Measurements from ENCODE around the gene AMOTL2.
A peak's percentile ranks its signal among the peaks of the same experiment; 100 is the strongest.

Gene AMOTL2

GRCh38 chr3:134378818-134379217, 4.6 kb upstream of the AMOTL2 start:
- no peak for DNase-seq (ENCODE audit: low spot score)

GRCh38 chr3:134378384-134378783, 4.1 kb upstream of the AMOTL2 start:
- DNase-seq (ENCODE audit: low spot score), result peak; percentile 30

DNA sequence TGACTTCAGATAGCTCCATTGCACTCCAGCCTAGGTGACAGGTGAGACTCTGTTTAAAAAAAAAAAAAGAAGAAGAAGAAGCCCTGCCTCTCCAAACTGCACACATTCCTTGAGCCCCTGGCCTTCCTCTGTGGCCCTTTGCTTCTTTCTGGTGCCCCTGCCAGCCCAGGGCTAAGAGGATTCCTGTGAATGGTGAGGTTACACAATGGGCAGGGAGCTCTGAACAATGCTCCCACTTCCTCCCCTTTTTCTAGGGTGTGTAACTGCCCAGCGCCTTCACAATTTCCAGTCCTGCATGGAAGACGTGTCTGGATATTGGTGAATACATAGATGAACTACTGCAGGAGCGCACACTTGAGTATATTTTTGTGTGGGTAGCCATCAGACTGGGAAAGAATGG, 3.6 kb upstream of the AMOTL2 start:
- no peak for DNase-seq (ENCODE audit: low spot score)

GRCh38 chr3:134376786-134377426, 2.7 kb upstream of the AMOTL2 start:
- DNase-seq (ENCODE audit: low spot score), result peak; percentile 65

DNA sequence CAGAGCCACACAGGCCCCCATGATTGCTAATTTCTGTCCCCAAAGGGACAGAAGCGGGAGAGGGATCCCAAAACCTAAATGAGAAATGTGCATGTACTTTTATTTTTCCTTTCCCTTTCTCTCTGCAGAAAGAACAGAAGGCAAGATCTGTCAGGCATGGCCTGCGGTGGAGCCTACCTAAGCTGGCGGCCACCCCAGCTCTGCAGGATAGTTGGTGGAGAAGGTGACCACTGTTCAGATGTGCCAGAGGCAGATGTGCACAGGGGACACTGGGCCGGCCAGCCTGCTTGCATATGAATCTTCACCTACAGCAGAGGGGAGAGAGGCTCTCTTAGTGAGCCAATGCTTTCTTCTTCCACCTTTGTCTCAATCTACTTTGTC, 2.1 kb upstream of the AMOTL2 start:
- DNase-seq (ENCODE audit: low spot score), result no peak

DNA sequence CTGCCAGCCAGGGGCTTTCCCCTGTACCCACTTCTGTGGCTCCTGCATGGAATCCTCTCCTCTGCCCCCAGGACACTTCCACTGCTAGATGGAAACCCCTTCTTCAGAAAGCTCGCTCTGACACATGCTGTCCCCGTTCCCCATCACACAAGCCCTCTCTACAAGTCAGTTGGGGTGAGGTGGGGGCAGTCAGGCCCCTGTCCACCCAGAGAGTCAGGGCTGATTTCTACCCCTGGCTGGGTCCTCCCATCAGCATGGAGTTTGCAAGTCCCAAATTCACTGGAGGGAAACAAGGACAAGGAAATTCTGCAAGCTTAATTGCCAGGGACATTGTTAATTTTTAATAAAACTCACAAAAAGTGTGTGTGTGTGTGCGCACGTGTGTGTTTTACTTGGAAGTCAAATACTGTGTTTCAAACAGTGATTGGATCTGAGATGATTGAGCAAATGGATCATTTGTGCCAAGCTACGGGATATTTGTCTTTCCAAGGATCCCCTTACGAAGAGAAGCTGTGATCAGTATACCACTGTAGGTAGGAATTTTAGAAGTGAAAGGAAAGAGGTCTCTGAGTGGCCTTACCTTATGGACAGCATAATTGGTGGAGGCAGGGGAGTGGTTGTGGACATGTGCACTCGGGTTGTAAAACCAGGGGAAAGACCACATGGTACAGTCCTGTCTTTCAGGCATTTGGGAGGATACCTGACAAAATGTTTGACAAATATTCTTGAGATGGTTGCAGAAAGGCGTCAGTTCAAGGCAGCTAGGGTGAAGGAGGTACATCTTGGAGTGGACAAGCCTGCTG, 1.5 kb upstream of the AMOTL2 start:
- DNase-seq (ENCODE audit: low spot score), result no peak

DNA sequence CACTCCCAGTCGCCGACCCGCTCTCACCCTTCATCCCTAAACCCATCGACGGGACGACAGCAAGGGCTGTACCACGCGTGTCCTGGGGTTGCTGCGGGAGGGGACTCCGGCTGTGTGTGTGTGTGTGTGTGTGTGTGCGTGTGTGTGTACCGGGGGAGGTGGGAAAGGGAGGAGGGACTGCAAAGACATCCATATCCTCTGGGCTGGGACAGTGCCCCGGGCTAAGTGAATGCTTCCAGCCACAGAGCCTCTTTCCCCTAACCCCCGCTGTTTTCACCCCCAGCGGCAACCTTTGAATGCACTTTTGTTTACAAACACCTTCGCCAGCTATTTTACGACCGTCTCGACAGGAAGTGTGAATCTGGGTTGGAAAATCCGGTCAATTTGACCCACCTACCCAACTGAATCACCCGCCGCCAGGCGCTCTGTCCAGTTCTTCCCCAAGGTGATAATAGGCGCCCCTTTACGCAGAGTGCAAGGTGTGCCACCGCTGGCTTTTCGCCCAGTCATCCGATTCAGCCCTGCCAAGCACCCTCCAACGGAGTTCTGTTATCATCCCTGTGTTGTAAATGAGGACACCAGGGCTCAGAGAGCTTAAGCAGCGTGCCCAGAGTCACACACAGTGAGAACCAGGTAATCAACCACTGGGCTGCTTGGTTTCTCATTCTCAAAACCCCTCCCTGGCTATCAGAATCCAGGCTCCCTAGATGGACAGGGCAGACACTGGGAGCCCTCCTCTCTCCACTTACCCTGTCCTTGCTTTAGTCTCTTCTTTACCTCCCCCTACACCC, 739 bp upstream of the AMOTL2 start:
- peak; percentile 88 for DNase-seq (ENCODE audit: low spot score)

GRCh38 chr3:134373271-134374104, 759 bp downstream of the AMOTL2 start:
- peak; percentile 82 for DNase-seq (ENCODE audit: low spot score)

DNA sequence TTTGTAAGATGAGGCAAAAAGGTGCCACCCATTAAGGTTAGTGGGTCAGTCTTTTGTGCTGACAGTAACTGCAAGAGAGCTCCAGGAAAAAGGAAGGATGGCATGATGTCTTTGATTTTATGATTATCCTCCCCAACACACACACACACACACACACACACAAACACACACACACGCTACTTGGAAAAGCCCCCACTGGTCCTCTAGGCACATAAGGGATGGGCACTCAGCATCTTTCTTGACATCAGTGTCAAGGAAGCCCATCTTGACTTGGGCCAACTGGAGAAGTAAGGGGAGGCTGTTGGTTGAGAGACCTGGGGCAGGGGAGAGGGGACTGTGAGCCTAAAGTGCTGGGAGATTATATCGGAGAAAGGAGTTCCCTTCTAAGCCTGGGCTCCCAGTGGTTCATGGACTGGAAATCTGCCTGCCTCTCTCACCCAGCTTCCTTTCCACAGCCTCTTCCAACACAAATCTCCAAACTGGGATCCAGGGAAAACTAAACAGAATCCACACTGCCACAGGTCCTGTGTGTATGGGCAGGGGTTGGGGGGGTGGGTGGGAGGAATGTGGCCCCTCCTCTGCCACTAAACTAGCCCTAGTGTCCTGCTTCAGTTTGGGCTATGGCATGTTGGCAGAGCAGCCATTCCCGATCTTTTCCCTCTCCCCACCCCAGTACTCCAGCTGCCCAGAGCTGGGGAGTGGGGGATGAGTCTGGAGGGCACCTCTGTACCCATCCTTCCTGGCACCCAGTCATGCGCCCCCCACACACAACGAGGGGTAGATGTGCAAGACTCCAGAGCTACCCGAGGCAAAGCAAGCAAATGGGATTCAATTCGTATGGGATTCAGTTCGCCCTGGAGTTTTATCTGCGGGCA, 1.6 kb downstream of the AMOTL2 start:
- DNase-seq (ENCODE audit: low spot score), result no peak

DNA sequence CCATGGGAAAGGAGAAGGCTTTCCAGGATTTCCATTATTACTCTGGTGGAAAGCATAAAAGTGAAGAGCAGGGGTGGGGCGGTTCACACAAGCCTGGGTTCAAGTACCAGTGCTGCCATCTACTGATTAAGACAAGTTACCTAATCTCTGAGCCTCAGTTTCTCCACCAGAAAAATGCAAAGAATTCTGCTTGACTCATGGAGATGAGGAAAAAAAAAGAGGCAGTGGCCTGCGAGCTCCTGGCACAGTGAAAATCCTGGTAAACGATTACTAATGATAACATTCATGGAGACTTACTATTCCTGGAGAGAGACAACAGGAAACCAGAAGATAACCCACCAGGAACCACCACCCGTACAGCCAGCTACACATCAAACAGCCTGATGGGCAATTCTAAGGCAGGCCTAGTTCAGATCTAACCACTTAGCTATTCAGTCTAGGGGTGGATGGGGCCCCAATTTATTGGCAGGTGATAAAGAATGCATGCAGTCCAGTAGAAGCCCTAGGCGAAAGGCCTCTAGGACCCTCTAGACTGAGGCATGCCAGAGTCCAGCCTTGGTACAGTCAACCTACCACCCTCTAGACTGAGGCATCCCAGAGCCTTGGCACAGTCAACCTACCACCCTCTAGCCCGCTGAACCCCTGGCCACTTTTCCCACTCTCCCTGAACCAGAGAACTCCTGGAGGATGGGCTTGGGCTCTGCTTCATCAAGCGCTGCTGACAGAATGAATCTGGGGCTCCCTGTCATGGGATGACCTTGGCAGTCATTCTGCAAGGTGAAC, 2.5 kb downstream of the AMOTL2 start:
- DNase-seq (ENCODE audit: low spot score), result no peak

DNA sequence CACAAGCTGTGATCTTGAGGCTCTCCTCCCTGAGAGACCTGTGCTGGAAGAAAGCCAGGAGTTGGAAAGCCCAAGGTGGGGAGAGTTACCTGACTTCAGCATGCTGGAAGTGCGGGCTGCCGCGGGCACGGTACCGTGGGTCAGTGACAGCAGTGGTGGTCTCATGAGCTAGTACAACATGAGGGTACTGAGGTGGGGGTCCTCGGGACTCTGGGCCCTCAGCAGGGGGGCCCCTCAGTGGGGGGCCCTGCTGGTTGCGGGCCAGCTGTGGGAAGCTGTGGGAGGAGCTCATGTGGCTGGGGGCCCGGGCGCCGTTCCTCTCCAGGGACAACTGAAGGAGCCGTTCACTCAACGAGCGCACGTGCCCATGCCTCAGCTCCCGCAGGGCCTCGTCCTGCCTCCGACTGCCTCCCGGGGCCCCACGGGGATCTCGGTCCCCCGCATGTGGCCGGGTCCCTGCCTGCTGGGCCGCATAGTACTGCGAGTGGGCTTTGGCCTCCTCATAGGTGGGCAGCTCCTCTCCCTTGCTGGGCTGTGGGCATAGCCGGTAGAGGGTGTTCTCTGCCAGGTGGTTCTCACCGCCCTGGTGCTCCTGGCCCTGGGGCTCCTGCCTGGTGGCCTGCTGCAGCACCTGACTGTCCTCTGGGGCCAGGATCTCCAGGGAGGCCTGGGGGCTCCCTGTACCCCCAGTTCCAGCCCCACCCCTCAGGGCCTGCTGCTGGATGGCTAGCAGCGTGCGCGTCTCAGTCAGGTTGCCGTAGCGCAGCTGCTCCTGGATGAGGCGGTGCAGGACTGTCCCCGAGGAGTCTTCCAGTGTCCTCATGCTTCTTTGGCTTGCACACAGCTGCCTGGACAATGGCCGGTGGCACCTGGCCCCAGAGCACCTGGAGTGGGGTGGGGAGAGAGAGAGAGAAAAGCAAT, 3.4 kb downstream of the AMOTL2 start:
- no peak for DNase-seq (ENCODE audit: low spot score)

GRCh38 chr3:134369861-134370596, 4.2 kb downstream of the AMOTL2 start:
- no peak for DNase-seq (ENCODE audit: low spot score)

DNA sequence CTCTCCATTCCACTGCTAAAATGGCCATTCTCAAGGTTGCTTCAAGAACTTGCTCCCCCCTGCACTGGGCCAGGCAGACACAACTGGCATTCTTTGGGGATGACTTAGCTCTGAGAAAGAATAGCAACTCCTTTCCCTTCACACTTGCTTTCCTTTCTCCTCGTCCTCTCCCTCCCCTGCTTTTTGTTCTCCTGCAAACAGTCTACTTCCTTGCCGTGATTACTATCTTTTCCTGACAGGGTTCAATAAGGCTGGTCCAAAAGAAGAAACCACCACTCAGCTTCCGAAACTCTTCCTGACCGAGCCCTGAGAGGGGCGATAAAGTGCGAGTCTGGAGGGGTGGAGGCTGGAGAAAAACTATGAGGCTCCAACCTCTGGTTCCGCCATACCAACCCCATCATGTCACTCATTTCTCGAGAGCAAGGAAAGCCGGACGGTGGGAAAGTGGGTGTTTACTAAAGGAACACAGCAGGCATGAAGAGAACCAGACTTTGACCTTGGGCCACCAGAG, 5.0 kb downstream of the AMOTL2 start:
- DNase-seq (ENCODE audit: low spot score), result no peak

DNA sequence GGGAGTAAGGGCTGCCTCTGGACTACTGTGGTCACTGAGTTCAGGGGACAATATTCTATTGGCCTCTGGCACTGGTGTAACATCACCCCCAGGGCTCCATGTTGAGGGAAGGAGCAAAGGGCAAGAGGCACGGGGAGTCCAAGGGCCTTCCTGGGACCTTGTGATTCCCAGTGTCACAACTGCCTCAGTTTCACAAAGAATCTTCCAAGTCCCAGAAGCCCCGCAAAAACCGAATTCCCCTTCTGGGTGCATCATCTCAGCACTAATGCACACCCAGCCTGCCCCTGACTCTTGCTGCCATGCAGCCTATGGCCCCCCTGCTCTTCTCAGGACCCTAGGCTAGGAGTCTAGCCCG, 5.5 kb downstream of the AMOTL2 start:
- no peak for DNase-seq (ENCODE audit: low spot score)

GRCh38 chr3:134367869-134368750, 6.1 kb downstream of the AMOTL2 start:
- DNase-seq (ENCODE audit: low spot score), result no peak

GRCh38 chr3:134366928-134367811, 7.1 kb downstream of the AMOTL2 start:
- no peak for DNase-seq (ENCODE audit: low spot score)

All from SW480 (cell line).